ENCODE measurements around the gene TST.

Gene TST

DNA sequence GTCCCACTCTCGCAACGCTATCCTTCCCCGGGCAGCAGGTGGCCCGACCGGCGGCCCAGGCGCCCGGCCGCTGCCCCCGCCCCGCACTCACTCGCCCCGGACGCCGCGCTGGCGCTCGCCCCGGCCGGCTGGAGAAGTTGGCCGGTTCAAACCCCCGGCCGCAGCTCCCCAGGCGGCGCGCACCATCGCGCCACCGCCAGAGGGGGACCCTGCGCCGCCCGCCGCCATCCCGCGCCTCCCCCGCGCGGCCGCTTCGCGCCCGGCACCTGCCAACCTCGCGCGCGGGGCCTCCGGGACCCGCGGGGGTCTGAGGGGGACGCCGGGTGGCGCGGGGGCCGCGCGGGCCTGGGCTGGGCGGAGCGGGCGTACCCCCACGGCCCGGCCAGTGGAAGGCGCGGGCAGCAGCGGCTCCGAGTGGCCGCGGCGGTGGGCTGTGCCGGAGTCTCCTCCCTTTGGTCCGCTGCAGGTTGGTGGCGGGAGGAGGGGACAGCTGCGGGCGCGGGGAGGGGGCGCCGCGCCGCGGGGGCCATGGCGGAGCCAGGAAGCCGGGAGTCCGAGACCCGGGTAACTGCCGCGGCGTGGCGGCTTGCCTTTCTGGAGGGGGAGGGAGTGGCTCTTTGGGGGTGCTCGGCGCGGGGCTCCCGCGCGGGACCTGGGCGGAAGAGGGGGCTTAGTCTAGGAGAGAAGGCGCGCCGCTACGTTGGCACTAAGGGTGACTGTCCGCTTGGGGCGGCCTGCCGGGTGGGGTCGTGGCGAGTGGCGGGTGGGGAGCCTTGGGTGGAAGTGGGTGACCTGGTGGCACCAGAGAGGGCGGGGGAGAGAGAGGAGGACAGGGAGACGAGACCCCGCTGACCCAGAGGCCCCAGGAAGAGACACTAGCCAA is at the start of gene TST, which contains the start of gene MPST:
Gene TST (minus strand): TSS at position 139 of the 883 bp plus-strand sequence. CDS start 715 bp downstream, outside the sequence.
Gene MPST (plus strand): TSS at position 434 of the 883 bp plus-strand sequence. CDS start 95 bp downstream, at position 529.
- no peak for DNase-seq

- DNase-seq: no peak
Observed at GRCh38 chr22:37068859-37069258, 49.6 kb upstream of the TST start.

DNA sequence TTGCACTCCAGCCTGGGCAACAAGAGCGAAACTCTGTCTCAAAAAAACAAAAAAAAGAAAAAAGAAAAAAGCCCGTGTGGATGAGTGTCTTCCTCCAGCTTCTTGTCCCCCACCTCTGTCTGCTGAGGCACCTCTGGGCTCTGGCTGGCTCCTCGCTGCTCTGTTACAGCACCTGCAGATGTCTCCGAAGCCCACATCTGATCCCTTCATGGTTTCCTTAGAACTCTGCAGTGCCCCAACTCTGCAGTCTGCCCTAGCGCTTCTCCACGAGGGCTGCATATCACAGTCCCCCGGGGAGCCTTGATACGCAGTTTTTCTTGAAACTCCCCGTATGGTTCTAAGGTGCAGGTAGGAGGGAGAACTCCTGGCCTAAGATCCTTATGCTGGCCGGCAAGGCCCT is 48.2 kb upstream of the TST start:
- no peak for DNase-seq

- DNase-seq: no peak
Observed at GRCh38 chr22:37065961-37066360, 46.7 kb upstream of the TST start.

DNA sequence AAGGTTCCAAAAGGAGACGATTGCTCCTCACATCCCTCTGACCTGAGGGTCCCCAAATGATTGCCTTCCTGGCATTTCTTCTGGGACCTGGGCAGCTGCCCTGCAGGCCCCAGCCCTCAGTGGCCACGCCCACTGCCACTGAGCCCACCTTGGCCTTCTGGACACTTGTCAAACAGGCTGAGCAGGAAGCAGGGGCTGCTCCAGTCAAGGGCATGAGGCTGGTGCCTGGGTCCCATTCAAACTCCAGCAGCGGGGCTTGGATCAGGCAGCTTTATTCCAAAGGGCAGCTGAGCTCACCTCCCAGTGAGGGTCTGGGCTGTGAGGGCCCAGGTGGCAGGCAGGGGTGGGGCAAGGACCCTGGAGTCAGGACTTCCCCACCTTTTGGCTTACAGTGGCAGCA is 45.9 kb upstream of the TST start:
- DNase-seq: no peak

DNA sequence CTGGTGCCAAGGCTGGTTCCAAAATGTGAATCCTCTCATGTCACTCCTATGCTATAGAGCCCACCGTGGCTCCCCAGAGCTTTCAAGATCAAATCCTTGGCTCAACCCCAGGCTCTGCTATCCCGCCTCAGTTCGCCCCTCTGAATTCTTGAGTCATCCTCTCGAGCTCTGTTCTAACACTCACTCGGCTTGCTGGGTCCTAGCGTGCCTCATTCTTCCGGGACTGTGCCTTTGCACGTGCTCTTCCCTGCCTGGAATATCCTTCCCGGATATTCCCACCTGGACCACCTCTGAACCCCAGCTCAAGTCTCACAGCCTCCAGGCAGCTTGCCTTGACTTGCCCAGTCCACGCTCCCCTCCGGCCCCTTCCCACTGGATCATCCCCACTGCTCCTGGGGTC is 45.3 kb upstream of the TST start:
- no peak for DNase-seq

GRCh38 chr22:37063431-37064420 is 44.5 kb upstream of the TST start:
- peak; percentile 48 for DNase-seq

DNA sequence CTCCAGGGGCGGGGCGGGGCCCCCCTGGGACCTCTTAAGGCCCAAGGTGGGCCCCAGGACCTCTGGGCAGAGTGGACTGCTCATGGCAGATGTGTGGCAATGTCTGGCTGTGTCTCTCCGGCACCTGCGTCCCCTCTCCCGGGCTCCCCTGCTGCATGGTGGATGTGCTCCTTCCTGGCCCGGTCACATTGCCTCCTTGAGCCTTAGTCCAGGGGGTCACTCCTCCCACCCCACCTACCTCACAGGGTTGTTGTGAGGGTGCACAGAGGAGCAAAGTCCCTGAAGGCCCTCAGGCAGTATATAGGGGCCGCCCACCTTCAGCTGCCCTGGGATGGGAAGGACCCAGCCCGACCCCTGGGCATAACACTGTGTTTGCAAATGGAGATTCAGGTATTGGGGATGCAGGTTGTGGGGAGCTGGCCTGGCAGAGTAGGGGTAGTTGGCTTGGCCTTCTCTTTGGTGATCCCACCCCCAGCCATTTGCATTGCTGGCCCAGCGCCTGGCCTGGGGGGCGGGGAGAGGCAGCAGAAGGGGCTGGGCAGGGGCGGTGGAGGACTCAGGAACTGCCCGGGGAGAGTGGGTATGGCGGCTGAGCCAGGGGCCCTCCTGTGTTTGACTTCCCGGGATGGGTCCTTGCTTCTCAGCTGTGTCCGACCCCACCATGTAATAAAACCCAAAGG is 43.6 kb upstream of the TST start:
- DNase-seq: no peak

DNA sequence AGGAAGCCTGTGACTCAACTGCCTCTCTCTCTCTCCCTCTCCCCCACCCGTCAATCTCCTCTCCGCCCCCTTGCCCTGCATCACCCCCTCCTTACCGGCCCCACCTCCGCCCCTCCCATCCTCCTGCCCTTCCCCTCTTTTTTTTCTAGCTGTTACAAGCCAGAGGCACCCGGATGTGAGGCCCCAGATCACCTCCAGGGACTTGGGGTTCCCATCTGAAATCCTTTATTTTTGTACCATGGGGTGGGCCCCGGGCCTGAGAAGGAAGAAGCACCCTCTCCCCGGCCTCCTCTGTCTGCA is 43.1 kb upstream of the TST start:
- DNase-seq: no peak

GRCh38 chr22:37061611-37062375 is 42.5 kb upstream of the TST start:
- DNase-seq: no peak

DNA sequence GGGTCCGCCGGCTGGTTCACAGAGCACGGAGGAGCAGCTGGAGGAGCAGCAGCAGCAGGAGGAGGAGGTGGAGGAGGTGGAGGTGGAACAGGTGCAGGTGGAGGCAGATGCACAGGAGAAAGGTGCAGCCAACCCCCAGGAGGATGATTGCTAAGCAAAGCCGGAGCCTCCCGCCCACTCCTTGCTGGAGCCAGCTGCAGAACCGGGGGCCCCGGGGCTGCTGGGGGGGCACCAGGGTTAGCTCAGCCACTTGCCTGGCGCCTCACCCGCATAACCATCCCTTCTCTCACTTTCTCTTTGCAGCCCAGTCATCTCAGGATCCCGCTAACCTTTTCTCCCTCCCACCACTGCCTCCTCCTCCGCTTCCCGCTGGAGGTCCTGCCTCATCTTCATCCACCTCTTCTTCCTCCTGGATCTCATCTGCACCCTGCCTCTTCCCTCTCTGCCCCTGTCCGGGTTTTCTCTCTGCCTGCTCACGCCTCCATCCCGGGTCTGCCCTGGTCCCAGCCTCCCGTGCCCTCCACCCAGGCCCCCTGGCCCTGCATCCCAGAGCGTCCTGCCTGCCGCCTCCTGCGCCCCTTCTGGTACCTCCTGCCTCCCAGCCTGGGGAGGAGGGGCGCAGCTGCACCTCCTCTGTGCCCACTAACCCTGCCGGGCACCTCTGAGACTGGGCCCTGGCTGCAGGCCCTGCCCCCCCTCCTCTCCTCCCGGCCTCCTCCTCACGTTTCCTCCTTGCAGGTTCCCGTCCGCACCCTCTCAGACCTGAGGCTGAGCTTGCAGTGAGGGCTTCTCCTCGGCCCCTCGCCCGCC is 41.8 kb upstream of the TST start:
- no peak for DNase-seq

DNA sequence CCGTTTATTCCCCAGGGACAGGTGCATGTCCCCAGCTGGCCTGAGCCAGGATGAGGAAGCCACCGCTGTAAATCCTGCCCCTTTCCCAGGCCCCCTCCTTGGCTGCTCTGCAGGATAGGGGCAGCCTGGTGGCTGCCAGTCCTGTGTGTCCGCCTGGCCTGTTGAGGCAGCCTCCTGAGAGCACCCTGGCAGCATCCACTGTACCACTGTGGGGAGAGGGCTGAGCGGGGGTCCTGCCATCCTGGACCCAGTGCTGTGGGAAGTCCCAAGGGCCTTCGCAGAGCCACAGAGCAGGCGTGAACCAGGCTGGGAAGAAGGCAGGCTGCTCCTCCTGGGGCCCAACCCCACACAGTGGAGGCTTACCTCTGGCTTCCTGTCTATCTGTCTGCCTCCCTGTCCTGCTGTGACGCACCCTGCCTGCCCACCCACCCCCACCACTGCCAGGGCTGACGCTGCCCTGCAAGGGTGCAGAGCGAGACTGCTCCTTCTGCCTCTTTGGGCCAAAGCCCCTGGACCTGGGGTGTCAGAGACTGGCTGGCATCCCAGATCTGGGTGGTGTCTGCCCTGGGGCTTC is 40.7 kb upstream of the TST start:
- DNase-seq: no peak

DNA sequence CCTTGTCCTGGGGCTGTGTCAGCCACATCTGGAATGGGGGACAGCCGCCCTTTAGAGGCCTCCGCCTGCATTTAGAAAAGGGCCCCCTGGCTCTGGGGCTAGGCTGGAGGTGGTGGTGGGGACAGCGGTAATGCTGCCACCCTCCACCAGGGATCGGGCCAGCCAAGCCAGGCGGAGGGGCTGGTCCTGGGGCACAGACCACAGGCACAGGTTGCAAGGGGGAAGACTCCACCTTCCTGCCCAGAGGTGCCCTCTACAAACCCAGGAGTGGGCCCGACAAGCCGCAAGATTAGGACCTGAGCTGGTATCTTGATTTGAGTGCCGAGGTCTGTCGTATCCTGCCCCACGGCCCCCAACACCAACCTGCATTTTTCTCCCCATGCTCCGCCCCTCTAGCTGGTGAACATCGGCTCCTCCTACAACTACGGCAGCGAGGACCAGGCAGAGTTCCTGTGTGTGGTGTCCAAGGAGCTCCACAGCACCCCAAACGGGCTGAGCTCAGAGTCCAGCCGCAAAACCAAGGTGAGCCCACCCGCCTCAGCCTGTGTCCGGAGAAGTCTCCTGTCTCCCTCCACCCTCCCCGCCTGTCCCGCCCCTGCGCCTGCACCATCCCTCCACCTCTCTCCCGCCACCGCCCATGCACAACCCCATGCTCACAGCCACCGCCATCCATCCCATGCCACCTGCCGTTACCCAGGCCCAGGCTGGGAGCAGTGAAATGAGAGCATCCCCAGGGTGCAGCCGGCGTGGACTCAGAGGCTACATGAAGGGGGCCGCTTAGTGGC is 39.9 kb upstream of the TST start:
- no peak for DNase-seq

DNA sequence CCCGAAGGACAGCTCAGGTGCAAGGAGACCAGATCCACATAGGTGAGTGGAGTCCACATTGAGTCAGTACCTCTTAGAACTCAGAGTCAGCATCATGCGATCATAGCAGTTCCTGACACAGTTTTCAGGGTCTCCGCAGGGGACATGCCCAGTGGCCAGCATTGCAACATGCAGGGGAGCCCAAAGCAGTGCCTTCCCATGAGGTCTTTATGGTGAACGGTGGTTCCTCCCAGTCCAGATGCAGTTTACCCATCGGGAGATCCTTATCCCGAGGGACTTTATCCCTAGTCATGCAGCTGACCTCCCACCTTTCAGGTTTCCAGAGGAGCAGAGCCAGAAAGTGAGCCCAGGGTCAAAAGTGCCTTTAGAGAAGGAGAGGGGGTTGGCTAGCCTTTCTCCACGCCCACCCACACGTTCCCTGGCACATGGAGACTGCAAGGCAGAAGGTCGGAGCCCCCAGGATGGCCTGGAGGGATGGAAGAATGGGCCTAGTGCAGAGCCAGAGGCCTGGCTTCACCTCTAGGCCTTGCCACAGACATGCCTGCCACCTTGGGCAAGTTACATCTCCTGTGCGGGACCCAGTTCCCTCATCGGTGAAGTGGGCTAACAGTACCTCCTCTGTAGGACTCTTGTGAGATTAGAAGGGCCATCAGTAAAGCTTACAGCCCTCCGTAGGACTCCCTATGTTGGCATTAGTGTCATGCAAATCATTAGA is 38.7 kb upstream of the TST start:
- DNase-seq: no peak

GRCh38 chr22:37057226-37057625 is 38.0 kb upstream of the TST start:
- no peak for DNase-seq

- DNase-seq: no peak
Observed at GRCh38 chr22:37056246-37056645, 37.0 kb upstream of the TST start.

GRCh38 chr22:37054600-37055365 is 35.5 kb upstream of the TST start:
- no peak for DNase-seq

- DNase-seq: no peak
Observed at GRCh38 chr22:37054056-37054395, 34.8 kb upstream of the TST start.
